GM12872 (cell line): ENCODE data around the gene COG6.

Experiments
- CTCF ChIP-seq: IDR thresholded peaks from 3 replicates; pipeline ENCODE4 v1.5.1; 2011; ENCODE audit warnings: low read depth, mild to moderate bottlenecking, low read length, moderate library complexity; ENCODE audit not compliant: insufficient read depth

The COG6 gene

DNA sequence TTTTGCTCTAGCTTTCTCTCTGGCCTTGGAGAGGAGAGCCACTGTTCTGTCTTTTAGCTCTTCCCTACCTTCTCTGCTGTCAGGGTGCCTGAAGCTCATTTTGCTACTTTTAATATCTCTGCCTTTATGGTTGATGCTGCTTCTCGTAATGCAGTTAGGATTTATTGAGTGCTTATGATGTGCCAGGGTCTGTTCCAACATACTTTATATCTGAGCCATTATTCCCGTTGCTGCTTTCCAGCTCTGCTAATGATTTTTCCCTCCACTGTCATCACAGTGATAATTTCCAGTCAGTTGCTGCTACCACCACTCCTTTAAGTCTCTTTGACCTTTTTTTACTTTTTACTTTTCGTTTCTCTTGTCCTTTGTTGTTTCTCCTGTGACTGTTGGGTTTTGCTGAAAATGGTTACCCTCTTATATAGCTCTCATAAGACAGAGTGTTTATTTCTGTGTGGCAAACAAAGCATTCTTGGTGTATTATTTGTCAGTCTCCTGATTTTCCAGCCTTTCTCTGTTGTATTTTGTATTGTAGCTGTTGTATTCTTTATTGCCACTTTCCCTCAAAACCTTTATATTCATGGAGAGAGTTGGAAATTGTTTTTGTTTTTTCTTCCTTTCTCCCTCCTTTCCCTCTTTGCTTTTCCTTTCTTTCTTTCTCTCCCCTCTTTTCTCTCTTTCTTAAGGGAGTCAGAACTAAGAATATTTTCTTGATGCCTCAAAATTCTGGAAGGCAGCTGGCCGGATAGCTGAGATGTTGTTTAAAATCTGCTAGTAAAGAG lies 37.4 kb downstream of the COG6 start:
- TF ChIP-seq CTCF: no peak

GRCh38 chr13:39699274-39699673 lies 43.8 kb downstream of the COG6 start:
- no peak for TF ChIP-seq CTCF

DNA sequence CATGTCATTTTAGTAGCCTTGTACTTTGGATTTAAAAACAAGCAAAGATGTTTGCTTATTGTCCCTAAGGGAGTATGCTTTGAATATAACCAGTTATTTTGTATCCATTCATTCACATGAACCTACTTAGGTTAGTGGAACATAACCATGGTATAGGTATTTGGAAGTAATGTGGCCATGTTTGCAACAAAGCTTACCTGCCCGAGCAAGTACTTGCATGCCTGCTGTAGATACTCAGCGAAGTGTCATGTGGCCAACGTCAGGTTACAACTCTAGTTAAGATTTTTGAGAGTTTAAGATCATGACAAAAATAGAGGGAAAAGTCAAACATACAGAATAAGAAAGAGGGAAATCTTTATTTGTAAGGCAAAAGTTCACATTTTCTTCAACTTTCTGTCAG lies 57.2 kb downstream of the COG6 start:
- TF ChIP-seq CTCF: no peak

- TF ChIP-seq CTCF: no peak
These were observed 73.7 kb downstream of the COG6 start for GRCh38 chr13:39729156-39729555.

- no peak for TF ChIP-seq CTCF
These were observed 79.5 kb downstream of the COG6 start for GRCh38 chr13:39734952-39735351.

- TF ChIP-seq CTCF: no peak
These were observed 81.6 kb downstream of the COG6 start for GRCh38 chr13:39737047-39737446.

DNA sequence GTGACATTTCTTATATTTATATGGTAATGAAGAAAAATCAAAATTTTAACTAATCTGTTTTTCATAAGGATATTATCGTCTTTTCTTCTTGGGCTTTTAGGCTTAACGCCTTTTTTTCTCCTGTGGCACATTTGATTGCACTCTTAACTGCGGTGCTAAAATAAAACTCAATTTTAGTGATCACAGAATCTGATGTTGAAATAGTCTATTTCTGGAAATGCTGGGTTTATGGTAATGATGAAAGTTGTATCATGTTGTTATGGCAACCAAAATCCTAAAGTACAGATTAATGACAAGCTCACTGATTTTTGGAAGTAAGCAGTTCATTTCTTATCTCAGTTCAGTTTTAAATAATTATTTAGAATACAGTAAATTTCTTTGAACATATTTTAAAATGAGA lies 85.3 kb downstream of the COG6 start:
- no peak for TF ChIP-seq CTCF
